GM18511 (cell line): ENCODE measurements around the gene P2RX2.
A peak's percentile ranks its signal among the peaks of the same experiment; 100 is the strongest.

ENCODE experiments used
- ATAC-seq: cut with Tn5 transposase; IDR thresholded peaks from one replicate; pipeline ENCODE4 v1.9.1; 2021; ENCODE audit warnings: mild to moderate bottlenecking, moderate library complexity; ENCODE audit not compliant: unreplicated experiment

Gene P2RX2

GRCh38 chr12:132619386-132620112 lies 973 bp downstream of the P2RX2 start:
- no peak for ATAC-seq

GRCh38 chr12:132620113-132620898 lies 1.7 kb downstream of the P2RX2 start:
- ATAC-seq = no peak

GRCh38 chr12:132620899-132621656 lies 2.5 kb downstream of the P2RX2 start:
- ATAC-seq = no peak

- ATAC-seq = no peak
Observed at GRCh38 chr12:132621657-132622435, 3.3 kb downstream of the P2RX2 start.

- ATAC-seq = no peak
Observed at GRCh38 chr12:132622437-132623071, 4.0 kb downstream of the P2RX2 start.

GRCh38 chr12:132623072-132623869 lies 4.7 kb downstream of the P2RX2 start:
- no peak for ATAC-seq

GRCh38 chr12:132624186-132624855 lies 5.7 kb downstream of the P2RX2 start:
- ATAC-seq = no peak

GRCh38 chr12:132624910-132625630 lies 6.5 kb downstream of the P2RX2 start:
- ATAC-seq = no peak

GRCh38 chr12:132625731-132626430 lies 7.3 kb downstream of the P2RX2 start:
- ATAC-seq = no peak

GRCh38 chr12:132629330-132629729 lies 10.8 kb downstream of the P2RX2 start:
- no peak for ATAC-seq

GRCh38 chr12:132630672-132631071 lies 12.1 kb downstream of the P2RX2 start:
- ATAC-seq = no peak

GRCh38 chr12:132631666-132632065 lies 13.1 kb downstream of the P2RX2 start:
- ATAC-seq = no peak

- peak; percentile 71 for ATAC-seq
Observed at GRCh38 chr12:132632521-132633228, 14.1 kb downstream of the P2RX2 start.

- ATAC-seq = peak; percentile 52
Observed at GRCh38 chr12:132633398-132633797, 14.8 kb downstream of the P2RX2 start.

GRCh38 chr12:132633901-132634300 lies 15.3 kb downstream of the P2RX2 start:
- ATAC-seq = no peak

GRCh38 chr12:132634411-132634990 lies 15.9 kb downstream of the P2RX2 start:
- ATAC-seq = no peak
